LNCaP clone FGC (cell line): Measurements from ENCODE around the gene CACNA1D.

Experiments
- DNase-seq: peaks from one replicate; pipeline ENCODE4 v3.0.0-alpha.2; 2011; ENCODE audit warnings: low read depth
- H3K4me3 ChIP-seq: 2 replicates; pipeline ENCODE4 v1.5.1; 2011; ENCODE audit warnings: mild to moderate bottlenecking, low read depth, low read length, control low read depth
- CTCF ChIP-seq: IDR thresholded peaks from 2 replicates; pipeline ENCODE4 v1.5.1; 2012; ENCODE audit warnings: mild to moderate bottlenecking; ENCODE audit not compliant: control insufficient read depth, insufficient read depth; ENCODE audit errors: extremely low read depth

The CACNA1D gene

GRCh38 chr3:53534676-53535400 lies 40.4 kb downstream of the CACNA1D start:
- H3K4me3 ChIP-seq, result no peak overlapping the region
- DNase-seq, result no peak
- no peak for TF ChIP-seq CTCF

- TF ChIP-seq CTCF, result no peak
- no peak overlapping the region for H3K4me3 ChIP-seq
- no peak for DNase-seq
Measured at GRCh38 chr3:53536282-53536681, 41.9 kb downstream of the CACNA1D start.

- H3K4me3 ChIP-seq, result no peak overlapping the region
- no peak for DNase-seq
- TF ChIP-seq CTCF, result no peak
Measured at GRCh38 chr3:53544357-53544756, 49.9 kb downstream of the CACNA1D start.

GRCh38 chr3:53545310-53545995 lies 51.0 kb downstream of the CACNA1D start:
- TF ChIP-seq CTCF, result no peak
- no peak for DNase-seq
- H3K4me3 ChIP-seq, result no peak overlapping the region

- TF ChIP-seq CTCF, result no peak
- no peak overlapping the region for H3K4me3 ChIP-seq
- DNase-seq, result no peak
Measured at GRCh38 chr3:53545996-53546359, 51.6 kb downstream of the CACNA1D start.

- H3K4me3 ChIP-seq, result no peak overlapping the region
- DNase-seq, result no peak
- no peak for TF ChIP-seq CTCF
Measured at GRCh38 chr3:53547327-53547726, 52.9 kb downstream of the CACNA1D start.
